ENCODE measurements around the gene NOS1AP.

GRCh38 chr1:162223488-162223887 is 154.0 kb downstream of the NOS1AP start:
- TF ChIP-seq POLR2A (IDR thresholded peaks at IDR 0.05; ENCODE audit: low read depth, low read length) (no peak), POLR2AphosphoS5 (IDR thresholded peaks at IDR 0.05; ENCODE audit: low read depth, low read length) (no peak), TAF1 (IDR thresholded peaks at IDR 0.05; ENCODE audit: borderline replicate concordance, low read depth, low read length) (no peak)
